ENCODE data around the gene MED8. TPM values are rescaled to one million over a fixed set of nuclear protein-coding genes. Genes with fewer than 3 reads are reported as not detected.

The MED8 gene
- total and polyA plus RNA-seq, 2 of the 8 experiments (the other 6 are each of a cell fraction or from before 2014, with no cell fraction given) = 7.0 to 20.6 TPM

- Histone ChIP-seq H3K9me3 (ENCODE audit: insufficient read depth in 2 of 2, low read depth in 1 of 2, low read length in 1 of 2) (no peaks in the 10 kb centered on the region), H4K91ac (replicated peaks; ENCODE audit: insufficient read length, low read length) (no peak overlapping the region), H3K4ac (replicated peaks; ENCODE audit: insufficient read length, low read depth, low read length) (no peak overlapping the region), H3K18ac (ENCODE audit: extremely low read depth, low read length) (no peak overlapping the region), H2AFZ (ENCODE audit: low read length) (no peak overlapping the region), H3K36me3 (ENCODE audit: control insufficient read depth in 2 of 4, insufficient read depth in 4 of 4, low read length in 3 of 4) (no peaks in the 10 kb centered on the region), H3K9ac (replicated peaks in 1 of 4; ENCODE audit: extremely low read depth in 1 of 4, low read depth in 3 of 4, low read length in 3 of 4) (no peak overlapping the region), H2AK5ac (ENCODE audit: low read depth, low read length) (no peak overlapping the region), H2BK15ac (ENCODE audit: low read length) (no peak overlapping the region), H3K23me2 (ENCODE audit: low read depth, low read length) (no peaks in the 10 kb centered on the region), H3K4me1 (replicated peaks in 1 of 4; ENCODE audit: control insufficient read depth in 3 of 4, insufficient read depth in 4 of 4, low read length in 3 of 4) (no peaks in the 10 kb centered on the region), H2BK20ac (ENCODE audit: low read length) (no peak overlapping the region), H3K79me1 (ENCODE audit: low read depth, low read length) (no peaks in the 10 kb centered on the region), H3K56ac (replicated peaks; ENCODE audit: insufficient read length, low read depth, low read length) (no peak overlapping the region), H3K4me3 (ENCODE audit: extremely low read depth in 1 of 4, insufficient read depth in 2 of 4, low read depth in 3 of 4, low read length in 4 of 4) (no peak overlapping the region), H4K8ac (ENCODE audit: extremely low read depth, insufficient read depth, low read length) (no peak overlapping the region), H3K4me2 (ENCODE audit: insufficient read depth in 1 of 2, low read depth in 2 of 2, low read length in 2 of 2) (no peak overlapping the region), H3K27ac (ENCODE audit: low read depth, low read length) (no peak overlapping the region), H4K5ac (ENCODE audit: insufficient read length, low read depth, low read length) (no peak overlapping the region), H3K14ac (ENCODE audit: insufficient read length) (no peak overlapping the region), H3K23ac (ENCODE audit: insufficient read length) (no peak overlapping the region), H2BK5ac (ENCODE audit: low read depth, low read length) (no peak overlapping the region), H4K20me1 (replicated peaks in 1 of 2; ENCODE audit: control insufficient read depth in 1 of 2, insufficient read depth in 2 of 2, low read length in 2 of 2) (no peaks in the 10 kb centered on the region), H2BK12ac (ENCODE audit: low read depth, low read length) (no peak overlapping the region), H2BK120ac (replicated peaks; ENCODE audit: low read depth, low read length) (no peak overlapping the region), H3K27me3 (replicated peaks in 1 of 4; ENCODE audit: control insufficient read depth in 3 of 4, extremely low read depth in 1 of 4, insufficient read depth in 3 of 4, low read length in 3 of 4) (no peaks in the 10 kb centered on the region), H3K79me2 (ENCODE audit: control insufficient read depth in 1 of 2, insufficient read depth in 2 of 2, low read length in 2 of 2) (no peaks in the 10 kb centered on the region)
- DNase-seq (ENCODE audit: low read depth in 1 of 2, low spot score in 2 of 2) = no peak
- ChIA-PET CTCF (ENCODE audit: partially characterized antibody) (interaction anchor here (0.9 to 1.2 kb wide), 3 partner anchors 9 to 74 kb away, joined by 3 to 4 read pairs (median 3); no protein-coding TSS in a partner anchor), POLR2A (ENCODE audit: partially characterized antibody) (interaction anchor here (0.9 to 2.3 kb wide), 2 partner anchors 10 to 18 kb away, joined by 5 to 9 read pairs; partner anchors contain the start of gene CDC20)
- FAIRE-seq = no peak
- TF ChIP-seq GABPA (IDR thresholded peaks at IDR 0.05; ENCODE audit: borderline replicate concordance, insufficient read depth, low read length) = no peak
- no peak for TF ChIP-seq HDAC6 (IDR thresholded peaks at IDR 0.05; ENCODE audit: low read depth, low read length)
- TF ChIP-seq ATF3 (IDR thresholded peaks at IDR 0.05; ENCODE audit: insufficient read depth, low read depth, low read length) = no peak
- no peak for TF ChIP-seq E2F6 (IDR thresholded peaks at IDR 0.05)
- no peak for TF ChIP-seq KDM5A (IDR thresholded peaks at IDR 0.05; ENCODE audit: low read length)
- TF ChIP-seq CREB1 (IDR thresholded peaks at IDR 0.05) = no peak
- 79 to 100% methylated on average over 1 of the region's 1 CpG for WGBS, 2 experiments (ENCODE audit: extremely low coverage in 1 of 2, insufficient coverage in 1 of 2, insufficient read length in 1 of 2, insufficient replicate concordance in 2 of 2, low coverage in 1 of 2, low lambda C conversion rate in 2 of 2, missing lambda C conversion rate in 1 of 2)
Measured at GRCh38 chr1:43340559-43340958, 49.0 kb downstream of the MED8 start.

All from H1 (cell line).